HG03039 (cell line): Measurements from ENCODE around the gene NR5A2.
"Not testable (repeated sequence)": the region's sequence is repeated elsewhere in the genome, so short reads cannot be mapped to it uniquely, and the experiment has no call there.

Experiments
- ATAC-seq: cut with Tn5 transposase; IDR thresholded peaks from one replicate; pipeline ENCODE4 v1.9.1; 2021; ENCODE audit warnings: mild to moderate bottlenecking, moderate library complexity; ENCODE audit not compliant: unreplicated experiment

The NR5A2 gene

DNA sequence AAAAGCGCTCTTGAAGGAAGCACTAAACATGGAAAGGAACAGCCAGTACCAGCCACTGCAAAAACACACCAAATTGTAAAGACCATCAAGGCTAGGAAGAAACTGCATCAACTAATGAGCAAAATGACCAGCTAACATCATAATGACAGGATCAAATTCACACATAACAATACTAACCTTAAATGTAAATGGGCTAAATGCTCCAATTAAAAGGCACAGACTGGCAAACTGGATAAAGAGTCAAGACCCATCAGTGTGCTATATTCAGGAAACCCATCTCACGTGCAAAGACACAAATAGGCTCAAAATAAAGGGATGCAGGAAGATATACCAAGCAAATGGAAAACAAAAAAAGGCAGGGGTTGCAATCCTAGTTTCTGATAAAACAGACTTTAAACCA lies 159.8 kb downstream of the NR5A2 start:
- ATAC-seq: not testable (repeated sequence)

- no peak for ATAC-seq
Measured at GRCh38 chr1:200191993-200192392, 164.5 kb downstream of the NR5A2 start.

- ATAC-seq: no peak
Measured at GRCh38 chr1:200194477-200194876, 167.0 kb downstream of the NR5A2 start.

DNA sequence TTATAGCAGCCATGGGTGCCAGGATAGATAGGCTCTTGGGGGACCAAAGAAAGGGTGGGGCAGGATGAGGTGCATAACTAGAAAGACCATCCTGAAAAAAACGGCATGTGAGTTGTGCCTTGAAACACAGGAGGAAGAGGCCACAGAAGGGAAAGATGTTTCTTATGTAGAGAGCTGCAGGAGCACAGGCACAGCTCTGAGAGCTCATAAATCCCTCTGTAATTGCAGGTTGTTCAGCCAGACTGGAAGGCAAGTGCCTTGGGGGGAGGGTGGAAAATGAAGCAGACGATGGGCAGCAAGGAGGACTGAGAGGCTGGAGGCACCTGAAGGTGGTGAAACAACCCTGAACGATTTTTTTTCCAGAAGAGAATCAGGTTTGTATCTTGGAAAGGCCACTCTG lies 170.7 kb downstream of the NR5A2 start:
- ATAC-seq: no peak

DNA sequence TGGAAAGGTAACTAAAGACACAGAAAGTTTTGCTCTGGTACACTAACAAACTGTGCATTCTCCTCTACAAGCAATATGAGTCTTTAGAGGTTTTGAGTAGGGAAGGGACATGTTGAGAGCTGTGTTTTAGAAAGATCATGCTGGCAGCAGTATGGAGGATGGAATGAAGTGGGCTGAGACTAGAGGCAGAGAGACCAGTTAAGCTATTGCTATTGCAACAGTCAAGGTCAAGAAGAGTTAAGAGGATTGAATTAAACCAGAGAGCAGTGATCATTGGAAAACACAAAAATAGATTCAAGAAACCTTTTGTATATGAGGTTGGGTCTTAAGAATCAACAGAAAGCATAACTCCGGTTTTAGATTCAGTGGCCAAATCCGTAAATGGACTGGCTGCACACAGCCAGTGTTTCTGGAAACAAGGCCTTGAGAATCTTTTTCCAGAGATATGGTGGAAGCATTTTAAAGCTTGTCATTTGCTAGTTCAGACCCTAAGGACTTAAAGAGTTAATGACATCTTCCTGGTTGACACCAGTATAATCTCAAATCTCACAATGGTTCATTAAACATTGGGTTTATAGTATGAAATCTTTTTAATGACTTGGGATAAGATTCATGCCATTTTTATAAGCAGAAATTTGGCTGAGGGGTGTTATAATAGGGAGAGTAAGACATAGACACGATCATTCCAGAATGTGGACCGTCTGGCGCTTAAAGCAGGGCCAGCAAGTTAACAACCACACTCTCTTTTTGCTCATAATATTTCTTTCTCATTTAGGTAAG lies 177.9 kb downstream of the NR5A2 start:
- ATAC-seq: no peak

DNA sequence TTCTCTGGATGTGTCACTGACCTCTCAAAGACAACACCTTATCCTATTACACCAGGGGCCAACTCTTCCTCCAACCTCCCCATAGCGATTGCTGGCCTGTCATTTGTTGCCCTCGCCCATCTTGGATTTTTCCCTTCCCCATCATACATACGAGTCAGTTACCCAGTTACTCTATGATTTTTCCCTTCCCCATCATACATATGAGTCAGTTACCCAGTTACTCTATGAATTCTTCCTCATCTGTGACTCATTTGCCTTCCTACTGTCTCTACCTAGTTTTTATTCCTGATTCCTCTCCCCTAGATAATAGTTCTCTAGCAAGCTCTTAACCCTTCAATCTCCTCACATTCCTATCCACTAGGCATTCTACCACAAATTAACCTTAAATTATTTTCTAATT lies 178.8 kb downstream of the NR5A2 start:
- ATAC-seq: no peak

DNA sequence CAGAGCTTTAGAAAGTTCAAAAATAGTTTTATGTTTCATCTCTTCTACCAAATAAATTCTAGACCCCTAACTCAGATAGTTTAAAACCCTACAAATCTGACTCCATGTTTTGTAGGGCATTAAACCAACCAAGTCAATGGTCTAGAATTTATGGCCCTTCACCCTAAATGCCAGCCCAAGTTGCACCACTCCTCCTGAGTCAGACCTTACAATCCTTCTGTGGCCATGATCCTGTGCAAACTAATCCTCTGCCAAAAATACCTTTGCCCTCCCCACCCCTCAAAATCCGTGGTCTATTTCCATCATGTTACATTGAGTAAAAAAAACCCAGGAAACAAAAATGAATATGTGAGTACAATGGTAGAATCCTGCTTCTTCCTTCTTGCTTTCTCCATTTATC lies 179.3 kb downstream of the NR5A2 start:
- no peak for ATAC-seq

- ATAC-seq: peak; percentile 88
Measured at GRCh38 chr1:200207711-200208126, 180.2 kb downstream of the NR5A2 start.

GRCh38 chr1:200211157-200211556 lies 183.6 kb downstream of the NR5A2 start:
- ATAC-seq: no peak

GRCh38 chr1:200213392-200213791 lies 185.9 kb downstream of the NR5A2 start:
- no peak for ATAC-seq

- no peak for ATAC-seq
Measured at GRCh38 chr1:200213921-200214320, 186.4 kb downstream of the NR5A2 start.

GRCh38 chr1:200215350-200215749 lies 187.8 kb downstream of the NR5A2 start:
- ATAC-seq: no peak

DNA sequence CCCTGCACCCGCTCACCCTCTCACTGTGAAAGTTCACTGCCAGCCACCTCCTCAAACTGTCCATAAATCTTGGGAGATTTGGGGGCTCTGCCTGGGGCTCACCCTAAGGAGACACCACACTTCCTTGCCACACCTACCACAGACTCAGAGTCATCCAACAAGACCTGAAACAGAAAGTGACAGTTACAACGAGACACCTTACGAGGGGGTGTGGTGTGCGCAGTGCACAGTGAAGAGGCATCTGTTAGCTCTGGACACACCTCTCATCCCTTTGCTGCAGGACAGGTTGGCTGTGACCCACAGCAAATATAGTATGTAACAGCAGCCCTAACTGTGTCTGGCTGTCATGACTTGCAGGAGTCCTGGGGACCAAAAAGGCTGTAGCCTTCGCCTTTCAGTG lies 190.2 kb downstream of the NR5A2 start:
- no peak for ATAC-seq

DNA sequence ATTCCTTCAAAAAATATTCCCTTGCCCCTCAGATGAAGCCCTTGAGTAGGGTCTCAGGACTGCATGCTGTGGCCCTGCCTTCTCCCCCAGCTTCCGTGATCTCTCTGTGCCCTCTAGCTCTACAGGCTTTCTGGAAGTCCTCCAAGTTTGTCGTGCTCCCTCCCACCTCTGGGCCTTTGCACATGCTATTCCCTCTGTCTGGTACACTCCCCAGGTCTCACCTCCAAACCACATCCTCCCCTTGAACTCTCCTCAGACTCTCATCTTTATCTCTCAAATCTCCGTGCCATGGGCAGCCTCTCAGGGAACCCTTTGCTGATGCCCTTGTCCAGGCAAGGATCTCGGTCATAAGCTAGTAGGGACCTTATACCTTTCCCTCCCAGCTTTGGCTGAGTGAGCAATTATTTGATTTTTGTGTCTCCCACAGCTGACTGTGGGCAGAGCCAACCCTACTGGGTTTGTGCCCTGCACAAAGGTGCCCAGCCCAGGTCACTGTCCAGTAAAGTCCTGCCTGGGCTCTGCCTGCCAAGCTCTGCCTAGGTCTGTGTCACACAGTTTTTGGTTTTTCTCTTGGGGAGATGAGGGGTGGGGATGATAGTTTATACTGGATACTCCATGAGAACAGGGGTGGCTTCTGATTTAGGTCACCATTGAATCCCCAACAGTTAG lies 194.2 kb downstream of the NR5A2 start:
- ATAC-seq: no peak

- no peak for ATAC-seq
Measured at GRCh38 chr1:200223207-200223606, 195.7 kb downstream of the NR5A2 start.

- ATAC-seq: no peak
Measured at GRCh38 chr1:200223613-200224012, 196.1 kb downstream of the NR5A2 start.

DNA sequence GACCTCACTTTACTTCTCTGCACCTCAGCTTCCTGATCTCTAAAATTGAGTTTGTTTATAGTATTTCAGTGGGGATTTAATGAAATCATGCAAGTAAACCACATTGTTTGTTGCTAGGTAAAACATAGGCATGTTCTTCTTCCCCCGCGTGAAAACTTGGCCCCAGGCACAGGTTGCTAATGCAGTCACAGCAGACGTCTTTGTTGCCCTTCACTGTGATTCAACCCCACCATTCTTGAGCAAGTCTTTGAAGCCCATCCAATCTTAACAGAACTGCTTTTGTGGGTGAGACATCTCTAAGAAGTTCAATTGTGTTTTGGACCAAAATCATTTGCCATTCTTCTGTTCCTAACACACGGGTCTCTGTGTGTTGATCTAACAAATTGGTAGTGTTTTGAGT lies 196.8 kb downstream of the NR5A2 start:
- ATAC-seq: no peak

DNA sequence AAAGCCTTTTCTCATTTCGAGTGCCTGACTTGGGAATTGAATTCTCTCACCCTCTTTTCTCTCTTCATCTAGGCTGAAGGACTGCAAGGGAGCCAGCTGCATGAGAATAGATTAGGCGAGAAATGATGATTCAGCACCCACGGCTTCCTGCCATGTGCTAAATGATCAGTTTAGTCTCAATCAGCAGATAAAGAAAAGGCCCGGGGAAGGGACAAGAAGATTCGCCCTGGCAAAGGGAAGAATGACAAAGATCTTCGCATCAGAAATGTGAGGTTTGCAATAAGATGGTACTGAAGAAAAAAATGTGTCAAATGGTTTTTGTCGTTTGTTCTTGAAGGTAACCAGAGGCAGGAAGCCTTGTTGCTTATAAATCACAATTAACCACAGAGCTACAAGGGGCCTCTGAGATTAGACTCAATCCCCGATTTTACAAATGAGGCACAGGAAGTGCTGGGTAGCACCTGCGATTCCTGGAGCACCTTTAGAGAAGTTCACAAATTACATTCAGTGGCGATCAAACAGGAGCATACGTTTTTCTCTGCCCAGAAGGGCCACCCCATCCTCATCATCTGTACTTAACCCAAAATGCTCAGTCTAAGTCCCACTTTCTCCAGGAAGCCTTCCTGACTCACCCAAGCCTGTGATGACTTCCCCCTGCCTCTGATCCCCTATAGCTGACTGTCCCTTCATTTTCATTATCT lies 198.9 kb downstream of the NR5A2 start:
- no peak for ATAC-seq

DNA sequence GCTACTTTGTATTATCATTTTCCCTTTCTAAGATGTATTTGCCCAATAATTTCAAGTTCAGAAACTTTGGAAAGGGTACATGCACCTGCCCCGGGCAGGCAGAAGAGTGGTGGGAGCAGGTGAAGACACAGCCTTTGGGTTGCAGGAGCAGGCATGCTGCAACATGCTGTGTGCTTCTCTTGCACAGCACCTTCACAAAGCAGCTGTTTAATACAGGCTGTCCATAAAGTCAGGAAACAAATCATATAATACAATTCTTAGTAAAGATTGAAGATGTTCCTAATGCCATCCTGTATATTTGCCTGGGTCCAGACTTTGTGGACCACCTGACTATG lies 199.4 kb downstream of the NR5A2 start:
- ATAC-seq: no peak
